HG03097 (cell line): ENCODE results near the gene NPBWR2.
"Not testable (repeated sequence)": the region's sequence is repeated elsewhere in the genome, so short reads cannot be mapped to it uniquely, and the experiment has no call there.

Source experiments
- ATAC-seq: cut with Tn5 transposase; IDR thresholded peaks from one replicate; pipeline ENCODE4 v1.9.1; 2021; ENCODE audit not compliant: unreplicated experiment, low FRiP score

NPBWR2 gene

GRCh38 chr20:64144144-64144912, 37.0 kb upstream of the NPBWR2 start:
- ATAC-seq = no peak

DNA sequence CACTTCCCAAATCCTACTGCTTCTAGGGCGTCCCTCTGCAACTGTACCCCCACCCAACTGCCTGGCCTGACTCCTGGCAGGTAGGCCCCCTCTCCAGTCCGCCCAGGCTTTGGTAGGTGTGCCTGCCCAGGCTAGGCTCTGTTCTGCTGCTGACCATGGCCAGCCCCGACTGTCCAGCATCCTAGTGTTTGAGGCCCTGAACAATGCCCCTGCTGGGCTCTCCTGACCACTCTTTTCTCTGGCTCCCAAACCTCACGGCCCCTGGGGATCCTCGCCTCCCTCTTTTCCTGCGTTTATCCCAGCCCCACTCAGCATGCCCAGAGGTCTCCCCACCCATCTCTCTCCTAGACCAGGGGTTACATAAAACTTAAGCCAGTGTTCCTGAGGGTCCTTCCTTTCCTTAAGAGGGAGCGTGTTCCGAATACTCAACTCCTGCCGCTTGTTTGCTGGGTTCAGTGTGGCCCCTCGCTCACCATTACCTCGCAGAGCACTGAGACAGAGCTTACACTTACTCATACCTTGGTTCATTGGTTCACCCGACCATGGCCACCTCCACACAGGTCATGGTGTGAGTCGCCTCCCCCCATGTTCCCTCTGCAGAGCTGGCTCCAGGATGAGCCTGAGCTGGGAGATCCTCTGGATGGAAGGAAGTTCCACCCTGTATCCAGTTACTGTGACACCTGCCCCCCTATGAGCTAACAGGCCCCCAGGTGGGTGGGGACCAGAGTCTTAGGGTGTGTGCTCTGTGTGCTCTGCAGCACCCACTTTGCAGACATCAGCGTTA, 35.8 kb upstream of the NPBWR2 start:
- ATAC-seq = no peak

GRCh38 chr20:64142590-64142989, 35.2 kb upstream of the NPBWR2 start:
- ATAC-seq = no peak

DNA sequence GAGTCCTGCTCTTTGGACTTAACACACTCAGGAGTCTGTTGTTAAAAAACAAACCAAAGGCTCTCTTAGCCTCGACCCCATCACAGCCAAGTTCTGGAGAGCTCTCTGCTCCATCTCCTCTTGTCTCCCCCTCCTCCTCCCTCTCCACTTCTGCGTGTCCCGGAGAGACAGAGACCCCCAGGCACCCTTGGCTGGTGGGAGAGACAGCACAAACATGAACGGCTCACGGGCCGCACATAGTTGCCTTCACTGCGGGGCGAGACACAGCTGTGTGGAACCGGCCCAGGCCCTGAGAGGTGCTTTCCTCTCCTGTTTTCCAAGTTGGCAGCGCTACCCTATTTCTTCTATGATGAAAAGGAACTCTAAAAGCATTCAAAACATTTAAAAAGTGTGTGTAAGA, 33.6 kb upstream of the NPBWR2 start:
- no peak for ATAC-seq

GRCh38 chr20:64140061-64140931, 32.9 kb upstream of the NPBWR2 start:
- ATAC-seq = no peak

- ATAC-seq = no peak
Observed at GRCh38 chr20:64139199-64140060, 32.1 kb upstream of the NPBWR2 start.

GRCh38 chr20:64138276-64138815, 31.0 kb upstream of the NPBWR2 start:
- ATAC-seq = no peak

DNA sequence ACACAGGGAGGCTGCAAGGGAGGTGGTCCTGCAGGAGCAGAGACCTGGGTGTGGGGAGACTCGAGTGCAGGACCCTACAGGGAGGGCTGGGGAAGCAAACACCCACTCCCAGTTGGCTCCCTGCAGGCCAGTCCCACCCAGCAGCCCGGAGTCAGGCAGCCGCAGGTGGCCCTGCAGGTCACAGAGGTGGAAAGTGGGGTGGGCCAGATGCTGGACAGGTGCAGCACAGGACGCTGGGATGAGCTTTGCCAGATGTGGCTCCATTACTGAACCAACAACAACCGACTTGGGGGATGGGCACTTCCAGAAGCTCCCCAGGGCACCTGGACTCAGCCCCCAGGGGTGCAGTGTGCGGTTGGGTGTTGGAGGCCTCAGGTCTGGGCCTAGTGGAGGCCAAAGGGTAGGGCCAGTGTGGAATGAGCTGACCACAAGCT, 30.2 kb upstream of the NPBWR2 start:
- no peak for ATAC-seq

GRCh38 chr20:64136004-64136710, 28.8 kb upstream of the NPBWR2 start:
- no peak for ATAC-seq

DNA sequence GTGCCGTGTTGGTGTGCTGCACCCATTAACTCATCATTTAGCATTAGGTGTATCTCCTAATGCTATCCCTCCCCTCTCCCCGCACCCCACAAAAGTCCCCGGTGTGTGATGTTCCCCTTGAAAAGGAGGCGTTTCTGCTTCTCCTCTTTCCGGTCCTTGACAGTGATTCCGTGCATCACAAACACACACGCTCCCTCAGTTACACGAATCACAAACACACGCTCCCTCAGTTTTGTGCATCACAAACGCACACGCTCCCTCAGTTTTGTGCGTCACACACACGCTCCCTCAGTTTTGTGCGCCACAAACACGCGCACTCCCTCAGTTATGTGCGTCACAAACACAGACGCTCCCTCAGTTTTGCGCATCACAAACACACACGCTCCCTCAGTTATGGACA, 27.4 kb upstream of the NPBWR2 start:
- not testable (repeated sequence) for ATAC-seq

DNA sequence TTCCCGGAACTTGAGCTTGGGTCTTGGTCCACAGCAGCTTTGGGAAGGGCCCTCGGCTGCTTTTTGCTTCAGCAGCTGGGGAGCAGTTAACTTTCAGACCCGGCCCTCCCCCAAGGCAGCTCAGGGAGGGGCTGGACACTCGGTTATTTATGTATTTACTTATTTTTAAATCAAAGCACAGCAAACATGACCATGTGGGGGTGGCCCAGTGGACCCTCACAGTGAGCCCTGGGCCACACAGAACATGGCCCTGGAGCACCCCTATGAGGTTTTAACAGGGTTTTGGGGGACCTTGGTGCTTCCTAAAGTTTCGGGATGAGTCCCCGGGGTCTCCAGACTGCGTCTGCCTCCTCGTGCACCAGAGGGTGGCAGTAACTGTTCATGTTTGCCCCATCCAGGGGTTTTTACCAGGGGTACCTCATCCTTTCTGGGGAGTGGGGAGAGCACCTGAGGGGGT, 26.6 kb upstream of the NPBWR2 start:
- no peak for ATAC-seq

- ATAC-seq = no peak
Observed at GRCh38 chr20:64131406-64131805, 24.0 kb upstream of the NPBWR2 start.

DNA sequence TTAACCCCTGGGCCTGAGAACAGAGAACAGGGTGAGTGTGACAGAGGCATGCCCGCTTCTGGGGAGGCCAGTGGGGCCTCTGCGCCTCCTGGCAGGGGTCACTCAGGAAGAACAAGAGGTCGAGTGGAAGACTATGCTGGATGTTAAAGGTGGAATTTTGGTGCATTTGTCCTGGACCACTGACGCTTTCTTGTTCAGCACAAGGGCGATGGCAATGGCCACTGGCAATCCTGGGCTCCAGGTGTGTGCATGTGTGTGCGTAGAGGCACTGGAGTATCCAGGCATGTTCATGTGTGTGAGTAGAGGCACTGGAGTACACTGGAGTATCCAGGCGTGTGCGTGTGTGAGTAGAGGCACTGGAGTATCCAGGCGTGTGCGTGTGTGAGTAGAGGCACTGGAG, 23.5 kb upstream of the NPBWR2 start:
- no peak for ATAC-seq

DNA sequence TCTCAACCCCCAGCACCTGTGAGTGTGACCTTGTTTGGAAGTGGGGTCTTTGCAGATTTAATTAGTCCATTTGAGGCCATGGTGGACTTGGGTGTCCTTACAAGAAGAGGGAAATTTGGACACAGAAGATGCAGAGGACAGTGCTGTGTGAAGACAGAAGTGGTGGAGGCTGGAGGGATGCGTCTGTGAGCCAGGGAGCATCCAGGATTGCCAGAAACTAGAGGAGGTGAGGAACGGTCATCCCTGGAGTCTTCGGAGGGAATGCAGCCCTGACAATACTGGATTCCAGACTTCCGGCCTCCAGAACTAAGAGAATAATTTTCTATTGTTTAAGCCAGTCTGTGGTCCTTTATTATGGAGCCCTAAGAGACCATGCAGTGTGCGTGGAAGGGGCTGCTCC, 22.9 kb upstream of the NPBWR2 start:
- no peak for ATAC-seq

DNA sequence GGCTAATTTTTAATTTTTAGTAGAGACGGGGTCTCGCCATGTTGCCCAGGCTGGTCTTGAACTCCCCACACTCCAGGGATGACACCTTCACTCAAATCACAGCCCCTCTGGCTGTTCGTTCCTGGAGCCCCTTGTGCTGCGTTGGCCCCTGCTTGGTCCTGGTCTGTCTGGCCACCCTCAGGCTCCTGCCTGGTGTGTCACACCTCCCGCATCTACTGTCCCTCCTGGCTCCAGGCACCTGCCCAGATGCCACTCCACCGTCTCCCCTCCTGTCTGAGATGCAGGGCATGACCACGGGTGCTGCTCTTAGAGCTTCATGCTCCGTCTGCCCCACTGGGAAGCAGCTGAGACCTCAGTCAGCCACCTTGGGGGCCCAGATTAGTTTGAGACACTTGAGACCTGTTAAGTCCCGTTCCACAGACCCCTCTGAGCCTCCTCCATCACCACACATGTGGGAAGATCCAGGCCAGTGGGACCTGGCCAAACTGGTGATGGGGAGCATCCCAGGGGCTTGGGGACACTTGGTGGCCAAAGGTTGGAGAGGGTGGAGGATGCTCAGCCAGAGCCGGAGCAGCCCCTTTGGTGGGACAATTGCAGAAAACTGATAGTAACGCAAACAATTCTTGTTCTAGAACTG, 21.9 kb upstream of the NPBWR2 start:
- ATAC-seq = no peak

GRCh38 chr20:64123517-64123916, 16.2 kb upstream of the NPBWR2 start:
- not testable (repeated sequence) for ATAC-seq

DNA sequence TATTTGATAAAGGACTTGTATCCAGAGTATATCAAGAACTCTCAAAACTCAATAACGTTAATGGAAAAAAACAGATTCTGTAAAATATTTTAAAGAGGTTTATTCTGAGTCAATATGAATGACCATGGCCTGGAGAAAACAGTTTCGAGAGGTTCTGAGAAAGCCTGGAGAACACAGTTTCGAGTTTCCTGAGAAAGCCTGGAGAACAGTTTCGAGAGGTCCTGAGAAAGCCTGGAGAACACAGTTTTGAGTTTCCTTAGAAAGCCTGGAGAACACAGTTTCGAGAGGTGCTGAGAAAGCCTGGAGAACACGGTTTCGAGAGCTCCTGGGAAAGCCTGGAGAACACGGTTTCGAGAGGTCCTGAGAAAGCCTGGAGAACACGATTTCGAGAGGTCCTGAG, 15.6 kb upstream of the NPBWR2 start:
- not testable (repeated sequence) for ATAC-seq

DNA sequence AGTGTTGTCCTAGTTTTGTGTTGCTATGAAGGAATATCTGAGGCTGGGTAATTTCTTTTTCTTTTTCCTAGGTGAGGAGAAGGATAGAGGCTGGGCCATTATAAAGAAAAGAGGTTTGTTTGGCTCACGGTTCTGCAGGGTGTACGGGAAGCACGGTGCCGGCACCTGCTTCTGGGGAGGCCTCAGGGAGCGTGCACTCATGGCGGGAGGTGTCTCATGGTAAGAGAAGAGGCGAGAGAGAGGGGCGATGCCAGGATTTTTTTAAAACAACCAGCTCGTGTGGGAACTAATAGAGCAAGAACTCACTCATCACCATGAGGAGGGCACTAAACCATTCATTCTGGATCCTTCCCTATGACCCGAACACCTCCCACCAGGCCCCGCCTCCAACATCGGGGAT, 14.2 kb upstream of the NPBWR2 start:
- no peak for ATAC-seq
